ENCODE results near the gene PCNX2.

The PCNX2 gene

DNA sequence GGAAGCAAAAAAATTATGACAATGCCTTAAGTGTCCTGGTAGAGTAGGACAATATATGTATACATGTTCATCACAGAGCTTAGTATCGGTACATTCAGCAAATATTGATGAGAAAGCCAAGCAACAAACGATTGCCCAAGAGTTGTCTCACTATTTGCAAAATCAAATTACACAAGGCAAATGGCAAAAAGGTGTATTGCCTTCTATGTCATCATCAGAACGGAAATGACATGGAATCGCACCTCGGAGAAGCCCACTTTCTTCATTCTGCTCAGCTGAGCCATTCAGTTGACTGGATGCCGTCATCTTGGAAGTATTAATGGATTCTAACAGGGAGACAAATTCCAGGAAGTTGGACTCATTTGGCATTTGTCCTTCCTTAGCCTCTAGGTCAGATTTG lies 37.7 kb downstream of the PCNX2 start:
- no peaks in the 10 kb centered on the region for H3K79me2 ChIP-seq (ENCODE audit: insufficient read depth, low read length)
- H3K36me3 ChIP-seq (ENCODE audit: low read length): no peaks in the 10 kb centered on the region; the same call in 1 of the 2 replicates
- TF ChIP-seq, protein P1, sequence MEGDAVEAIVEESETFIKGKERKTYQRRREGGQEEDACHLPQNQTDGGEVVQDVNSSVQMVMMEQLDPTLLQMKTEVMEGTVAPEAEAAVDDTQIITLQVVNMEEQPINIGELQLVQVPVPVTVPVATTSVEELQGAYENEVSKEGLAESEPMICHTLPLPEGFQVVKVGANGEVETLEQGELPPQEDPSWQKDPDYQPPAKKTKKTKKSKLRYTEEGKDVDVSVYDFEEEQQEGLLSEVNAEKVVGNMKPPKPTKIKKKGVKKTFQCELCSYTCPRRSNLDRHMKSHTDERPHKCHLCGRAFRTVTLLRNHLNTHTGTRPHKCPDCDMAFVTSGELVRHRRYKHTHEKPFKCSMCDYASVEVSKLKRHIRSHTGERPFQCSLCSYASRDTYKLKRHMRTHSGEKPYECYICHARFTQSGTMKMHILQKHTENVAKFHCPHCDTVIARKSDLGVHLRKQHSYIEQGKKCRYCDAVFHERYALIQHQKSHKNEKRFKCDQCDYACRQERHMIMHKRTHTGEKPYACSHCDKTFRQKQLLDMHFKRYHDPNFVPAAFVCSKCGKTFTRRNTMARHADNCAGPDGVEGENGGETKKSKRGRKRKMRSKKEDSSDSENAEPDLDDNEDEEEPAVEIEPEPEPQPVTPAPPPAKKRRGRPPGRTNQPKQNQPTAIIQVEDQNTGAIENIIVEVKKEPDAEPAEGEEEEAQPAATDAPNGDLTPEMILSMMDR (IDR thresholded peaks at IDR 0.05; ENCODE audit: insufficient read depth, low read length, poor library complexity, severe bottlenecking): no peak
- TF ChIP-seq EZH2phosphoT487 (conservative IDR thresholded peaks at IDR 0.05; ENCODE audit: low read length): no peak

DNA sequence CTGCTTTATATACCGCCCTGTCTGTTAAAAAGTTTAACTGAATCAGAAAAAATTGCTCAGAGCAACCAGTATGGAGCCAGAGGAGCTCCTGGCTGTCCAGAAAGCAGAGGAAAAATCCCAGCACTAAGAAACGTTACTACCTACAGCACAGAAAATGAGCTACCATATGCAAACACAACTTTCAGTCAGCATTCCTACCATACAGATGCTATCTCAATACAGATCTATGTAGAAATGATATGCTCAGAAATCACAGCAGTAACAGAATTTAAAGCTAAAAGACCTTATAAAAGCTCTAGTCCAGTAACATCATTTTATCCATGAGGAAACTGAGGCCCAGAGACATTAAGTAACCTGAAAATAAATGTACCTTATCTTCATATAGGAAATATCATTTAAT lies 38.7 kb downstream of the PCNX2 start:
- Histone ChIP-seq H3K27me3 (ENCODE audit: low read length) (no peaks in the 10 kb centered on the region), H3K79me2 (ENCODE audit: insufficient read depth, low read length) (no peaks in the 10 kb centered on the region), H3K9me2 (replicated peaks; ENCODE audit: insufficient read depth, low read length) (no peaks in the 10 kb centered on the region), H3K4me2 (ENCODE audit: low read depth, low read length, poor library complexity, severe bottlenecking) (no peak overlapping the region), H3K9ac (ENCODE audit: low read length) (no peak overlapping the region), H3K36me3 (ENCODE audit: low read length) (no peaks in the 10 kb centered on the region; the same call in 1 of the 2 replicates), H3K4me3 (ENCODE audit: insufficient read depth, low read length, poor library complexity, severe bottlenecking) (no peak overlapping the region), H2AFZ (ENCODE audit: low read depth, low read length, severe bottlenecking) (no peak overlapping the region), H3F3A (ENCODE audit: insufficient read depth) (no peaks in the 10 kb centered on the region), H4K20me1 (ENCODE audit: low read depth, low read length) (no peaks in the 10 kb centered on the region), H3K9me3 (ENCODE audit: insufficient read depth, low read length) (no peaks in the 10 kb centered on the region), H3K27ac (ENCODE audit: low read depth, low read length) (no peak overlapping the region)
- no peak for TF ChIP-seq EZH2phosphoT487 (conservative IDR thresholded peaks at IDR 0.05; ENCODE audit: low read length)
- TF ChIP-seq, protein P1 (IDR thresholded peaks at IDR 0.05; ENCODE audit: insufficient read depth, low read length, poor library complexity, severe bottlenecking): no peak

More for the DNA sequence above, 37.7 kb downstream of the PCNX2 start:
- Histone ChIP-seq H2AFZ (ENCODE audit: low read depth, low read length, severe bottlenecking) (no peak overlapping the region), H3K4me3 (ENCODE audit: insufficient read depth, low read length, poor library complexity, severe bottlenecking) (no peak overlapping the region), H3K9me2 (replicated peaks; ENCODE audit: insufficient read depth, low read length) (no peaks in the 10 kb centered on the region), H3K27ac (ENCODE audit: low read depth, low read length) (no peak overlapping the region), H3K27me3 (ENCODE audit: low read length) (no peaks in the 10 kb centered on the region), H3K9me3 (ENCODE audit: insufficient read depth, low read length) (no peaks in the 10 kb centered on the region), H4K20me1 (ENCODE audit: low read depth, low read length) (no peaks in the 10 kb centered on the region), H3F3A (ENCODE audit: insufficient read depth) (no peaks in the 10 kb centered on the region), H3K4me2 (ENCODE audit: low read depth, low read length, poor library complexity, severe bottlenecking) (no peak overlapping the region), H3K9ac (ENCODE audit: low read length) (no peak overlapping the region)

DNA sequence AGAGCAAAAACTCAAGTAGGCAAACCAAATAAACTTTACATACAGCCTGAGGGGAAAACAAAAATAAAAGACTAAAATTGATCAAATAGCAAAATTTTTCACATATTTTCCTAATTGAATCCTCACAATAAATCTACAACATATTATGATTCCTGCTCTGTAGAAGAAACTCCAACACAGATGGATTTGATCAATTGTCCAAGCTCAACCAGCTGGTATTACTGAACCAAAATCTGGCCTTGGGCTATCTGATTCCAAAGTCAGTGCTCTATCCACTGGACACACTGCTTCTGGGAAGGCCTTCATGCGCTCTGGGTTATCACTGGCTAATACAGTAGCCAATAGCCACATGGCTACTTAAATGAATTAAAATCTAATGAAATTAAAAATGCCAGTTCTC lies 39.3 kb downstream of the PCNX2 start:
- H3K4me3 ChIP-seq (ENCODE audit: insufficient read depth, low read length, poor library complexity, severe bottlenecking): no peak overlapping the region
- H3K9me2 ChIP-seq (replicated peaks; ENCODE audit: insufficient read depth, low read length): no peaks in the 10 kb centered on the region
- H3K27me3 ChIP-seq (ENCODE audit: low read length): no peaks in the 10 kb centered on the region
- no peaks in the 10 kb centered on the region for H4K20me1 ChIP-seq (ENCODE audit: low read depth, low read length)
- H3F3A ChIP-seq (ENCODE audit: insufficient read depth): no peaks in the 10 kb centered on the region
- no peaks in the 10 kb centered on the region for H3K79me2 ChIP-seq (ENCODE audit: insufficient read depth, low read length)
- no peaks in the 10 kb centered on the region for H3K9me3 ChIP-seq (ENCODE audit: insufficient read depth, low read length)
- no peaks in the 10 kb centered on the region; the same call in 1 of the 2 replicates for H3K36me3 ChIP-seq (ENCODE audit: low read length)
- H3K9ac ChIP-seq (ENCODE audit: low read length): no peak overlapping the region
- H2AFZ ChIP-seq (ENCODE audit: low read depth, low read length, severe bottlenecking): no peak overlapping the region
- no peak overlapping the region for H3K27ac ChIP-seq (ENCODE audit: low read depth, low read length)
- H3K4me2 ChIP-seq (ENCODE audit: low read depth, low read length, poor library complexity, severe bottlenecking): no peak overlapping the region
- TF ChIP-seq EZH2phosphoT487 (conservative IDR thresholded peaks at IDR 0.05; ENCODE audit: low read length): no peak
- TF ChIP-seq, protein P1 (IDR thresholded peaks at IDR 0.05; ENCODE audit: insufficient read depth, low read length, poor library complexity, severe bottlenecking): no peak
